Activated CD8-positive, alpha-beta T cell treated with anti-CD3 and anti-CD28 coated beads for 36 hours (primary cell): ENCODE measurements around the gene TMEM217. TPM values are rescaled to one million over a fixed set of nuclear protein-coding genes. Genes with fewer than 3 reads are reported as not detected.

Experiments
- ATAC-seq: fragments of 200-7000 bp; cut with Tn5 transposase; one replicate; pipeline ENCODE4 v1.10.0; 2021; ENCODE audit warnings: mild to moderate bottlenecking, moderate library complexity
- CTCF ChIA-PET: fragments of 350-600 bp; sonication (Branson Sonifier 250); formaldehyde crosslinking; loops from one replicate; lab custom pipeline; 2021; ENCODE audit warnings: antibody characterized with exemption; lab: Charles Lee
- POLR2A ChIA-PET: fragments of 350-600 bp; sonication (Branson Sonifier 250); formaldehyde crosslinking; loops from one replicate; lab custom pipeline; 2021; ENCODE audit warnings: antibody characterized with exemption; lab: Charles Lee
- DNase-seq: peaks from one replicate; pipeline ENCODE4 v3.0.0-alpha.2; 2020
- H3K27ac Mint-ChIP-seq: one replicate; pipeline ENCODE4 v1.8.0; 2021; ENCODE audit warnings: mild to moderate bottlenecking, mixed read lengths
- H3K27me3 Mint-ChIP-seq: one replicate; pipeline ENCODE4 v1.8.0; 2021; ENCODE audit warnings: mixed read lengths
- H3K36me3 Mint-ChIP-seq: one replicate; pipeline ENCODE4 v1.8.0; 2021; ENCODE audit warnings: low read depth, mixed read lengths
- H3K4me1 Mint-ChIP-seq: one replicate; pipeline ENCODE4 v1.8.0; 2021; ENCODE audit warnings: low read depth, mixed read lengths
- H3K4me3 Mint-ChIP-seq: one replicate; pipeline ENCODE4 v1.8.0; 2021; ENCODE audit warnings: mild to moderate bottlenecking, moderate library complexity, mixed read lengths
- H3K9me3 Mint-ChIP-seq: one replicate; pipeline ENCODE4 v1.8.0; 2021; ENCODE audit warnings: mixed read lengths
- intact Hi-C: fragments of 100-400 bp; cut with micrococcal nuclease; formaldehyde crosslinking; loops from one replicate; pipeline ENCODE4 v1.10.0; 2022
- total RNA-seq, 2 experiments: library from RNA; stranded (reverse); gene quantifications; one replicate each; pipeline ENCODE4 v1.2.3, GENCODE V29; 2021
- TF ChIP-seq, protein P1 (sequence below): fragments of 200-600 bp; IDR thresholded peaks from one replicate; pipeline ENCODE4 v1.8.0; 2022; ENCODE audit warnings: antibody characterized with exemption, mild to moderate bottlenecking

The TMEM217 gene
- total RNA-seq, 2 experiments from 2014 or later = 4.0 to 5.7 TPM

DNA sequence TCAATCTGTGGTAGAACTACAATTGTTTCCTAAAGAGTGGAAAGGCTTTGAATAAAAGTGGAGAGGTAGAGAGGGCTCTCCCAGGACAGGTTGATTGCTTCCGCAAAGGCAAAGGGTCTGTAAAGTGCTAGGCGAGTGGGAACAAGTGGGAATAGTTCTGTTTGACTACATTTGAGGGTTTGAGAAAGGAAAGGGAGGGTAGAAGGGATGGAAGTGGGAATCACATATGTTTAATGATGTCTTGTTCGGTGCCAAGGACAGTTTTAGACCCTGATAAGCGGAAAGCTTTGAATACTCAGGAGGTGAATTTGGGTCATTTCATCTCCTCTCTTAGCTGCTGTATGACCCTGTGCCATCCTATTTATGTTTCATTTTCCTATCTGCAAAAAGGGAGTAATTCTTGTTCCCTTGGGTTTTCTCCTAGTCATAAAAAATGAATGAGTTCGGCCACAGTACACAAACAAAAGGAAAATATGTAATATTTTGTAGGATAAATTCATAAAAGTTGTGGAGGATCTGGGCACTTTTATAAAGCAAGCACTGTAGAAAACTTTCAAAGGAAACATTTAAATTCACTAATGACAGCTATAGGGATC, 89.7 kb downstream of the TMEM217 start:
- Mint-ChIP-seq H3K27me3 (no peaks in the 10 kb centered on the region), H3K4me1 (peaks cover 24% of the 10 kb centered on the region), H3K27ac (peak overlapping the region; percentile 56), H3K36me3 (peaks cover 25% of the 10 kb centered on the region), H3K4me3 (peak overlapping the region; percentile 93), H3K9me3 (no peaks in the 10 kb centered on the region)
- DNase-seq (no peak), ATAC-seq (no peak)
- TF ChIP-seq, protein P1, sequence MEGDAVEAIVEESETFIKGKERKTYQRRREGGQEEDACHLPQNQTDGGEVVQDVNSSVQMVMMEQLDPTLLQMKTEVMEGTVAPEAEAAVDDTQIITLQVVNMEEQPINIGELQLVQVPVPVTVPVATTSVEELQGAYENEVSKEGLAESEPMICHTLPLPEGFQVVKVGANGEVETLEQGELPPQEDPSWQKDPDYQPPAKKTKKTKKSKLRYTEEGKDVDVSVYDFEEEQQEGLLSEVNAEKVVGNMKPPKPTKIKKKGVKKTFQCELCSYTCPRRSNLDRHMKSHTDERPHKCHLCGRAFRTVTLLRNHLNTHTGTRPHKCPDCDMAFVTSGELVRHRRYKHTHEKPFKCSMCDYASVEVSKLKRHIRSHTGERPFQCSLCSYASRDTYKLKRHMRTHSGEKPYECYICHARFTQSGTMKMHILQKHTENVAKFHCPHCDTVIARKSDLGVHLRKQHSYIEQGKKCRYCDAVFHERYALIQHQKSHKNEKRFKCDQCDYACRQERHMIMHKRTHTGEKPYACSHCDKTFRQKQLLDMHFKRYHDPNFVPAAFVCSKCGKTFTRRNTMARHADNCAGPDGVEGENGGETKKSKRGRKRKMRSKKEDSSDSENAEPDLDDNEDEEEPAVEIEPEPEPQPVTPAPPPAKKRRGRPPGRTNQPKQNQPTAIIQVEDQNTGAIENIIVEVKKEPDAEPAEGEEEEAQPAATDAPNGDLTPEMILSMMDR = no peak
- ChIA-PET CTCF (interaction anchor here (7.3 to 18.8 kb wide), 3 partner anchors 41 to 142 kb away, joined by 226 to 502 read pairs (median 278); no protein-coding TSS in a partner anchor), POLR2A (interaction anchor here (0.5 to 13.5 kb wide), 8 partner anchors 8 to 182 kb away, joined by 3 to 261 read pairs (median 15); partner anchors contain the start of gene MTCH1)
- intact Hi-C loops = no loop called here

DNA sequence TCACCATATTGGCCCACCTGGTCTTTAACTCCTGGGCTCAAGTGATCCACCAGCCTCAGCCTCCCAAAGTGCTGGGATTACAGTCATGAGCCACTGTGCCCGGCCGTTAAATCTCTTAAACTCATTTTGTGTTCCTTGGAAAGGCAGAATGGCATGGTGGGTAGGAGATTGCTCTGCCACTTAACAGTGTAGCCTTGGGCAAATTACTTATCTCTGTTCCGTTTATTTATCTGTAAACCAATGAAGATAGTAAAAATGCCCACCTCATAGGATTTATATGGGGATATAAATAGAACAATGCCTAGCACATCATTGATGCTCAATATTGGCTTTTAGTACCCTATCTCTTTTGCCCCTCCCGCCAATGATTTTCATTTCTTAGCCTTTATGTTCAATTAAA, 95.2 kb downstream of the TMEM217 start:
- CTCF ChIA-PET = interaction anchor here (1.0 kb wide), 1 partner anchor 111 kb away, joined by 4 read pairs; no protein-coding TSS in a partner anchor
- POLR2A ChIA-PET = interaction anchor here (0.6 to 1.4 kb wide), 2 partner anchors 9 to 17 kb away, joined by 3 read pairs; no protein-coding TSS in a partner anchor
- Mint-ChIP-seq H3K4me3 (no peak overlapping the region), H3K9me3 (no peaks in the 10 kb centered on the region), H3K27me3 (no peaks in the 10 kb centered on the region), H3K27ac (no peak overlapping the region), H3K36me3 (no peaks in the 10 kb centered on the region), H3K4me1 (peaks cover 3% of the 10 kb centered on the region)
- no peak for ATAC-seq
- intact Hi-C loops = no loop called here
- TF ChIP-seq, protein P1 = no peak
- DNase-seq = no peak

Other genes starting within 250 kb of the TMEM217 start
- gene PIM1, start 88.0 kb downstream of the TMEM217 start, total RNA-seq = 100 to 1,000 TPM; 293 to 305 TPM
- 10 to 100 TPM; 12.1 to 12.3 TPM for gene TBC1D22B, start 372 bp downstream of the TMEM217 start, total RNA-seq
- gene RNF8, start 95.8 kb upstream of the TMEM217 start, total RNA-seq = 10 to 100 TPM; 19.8 to 21.1 TPM
- 10 to 100 TPM; 49.9 to 50.6 TPM for gene CMTR1, start 175.1 kb upstream of the TMEM217 start, total RNA-seq
- gene CCDC167, start 241.7 kb upstream of the TMEM217 start, total RNA-seq = 10 to 100 TPM; 63.7 to 68.1 TPM